Midbrain (tissue), 1 donor: Measurements from ENCODE around the gene XYLT1.

Source experiments
- DNase-seq: peaks from one replicate; lab custom pipeline; 2025; lab: John Stamatoyannopoulos, UW

XYLT1 gene

GRCh38 chr16:17257426-17258023 lies 213.2 kb downstream of the XYLT1 start:
- DNase-seq: no peak

GRCh38 chr16:17252701-17253100 lies 218.1 kb downstream of the XYLT1 start:
- no peak for DNase-seq

GRCh38 chr16:17252064-17252463 lies 218.7 kb downstream of the XYLT1 start:
- DNase-seq: no peak

DNA sequence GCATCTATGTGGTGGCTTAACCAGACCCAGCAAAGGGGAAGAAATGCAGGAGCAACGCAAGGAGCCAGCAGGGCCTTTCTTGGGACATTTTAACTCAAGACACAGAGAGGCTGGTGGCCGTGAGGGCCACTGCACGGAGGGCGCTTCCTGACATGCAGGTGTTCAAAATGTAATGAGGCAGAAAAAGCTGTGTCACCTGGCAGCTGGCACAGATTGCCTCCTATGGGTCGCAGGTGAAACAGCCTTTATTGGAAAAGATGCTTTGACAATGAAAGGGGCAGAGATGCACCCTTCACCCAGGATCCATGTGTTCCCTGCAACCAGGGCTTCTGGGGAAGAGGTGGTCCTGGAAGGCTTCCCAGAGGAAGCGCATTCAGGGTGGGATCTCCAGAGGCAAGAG lies 219.3 kb downstream of the XYLT1 start:
- DNase-seq: no peak

GRCh38 chr16:17246974-17247732 lies 223.6 kb downstream of the XYLT1 start:
- DNase-seq: no peak

DNA sequence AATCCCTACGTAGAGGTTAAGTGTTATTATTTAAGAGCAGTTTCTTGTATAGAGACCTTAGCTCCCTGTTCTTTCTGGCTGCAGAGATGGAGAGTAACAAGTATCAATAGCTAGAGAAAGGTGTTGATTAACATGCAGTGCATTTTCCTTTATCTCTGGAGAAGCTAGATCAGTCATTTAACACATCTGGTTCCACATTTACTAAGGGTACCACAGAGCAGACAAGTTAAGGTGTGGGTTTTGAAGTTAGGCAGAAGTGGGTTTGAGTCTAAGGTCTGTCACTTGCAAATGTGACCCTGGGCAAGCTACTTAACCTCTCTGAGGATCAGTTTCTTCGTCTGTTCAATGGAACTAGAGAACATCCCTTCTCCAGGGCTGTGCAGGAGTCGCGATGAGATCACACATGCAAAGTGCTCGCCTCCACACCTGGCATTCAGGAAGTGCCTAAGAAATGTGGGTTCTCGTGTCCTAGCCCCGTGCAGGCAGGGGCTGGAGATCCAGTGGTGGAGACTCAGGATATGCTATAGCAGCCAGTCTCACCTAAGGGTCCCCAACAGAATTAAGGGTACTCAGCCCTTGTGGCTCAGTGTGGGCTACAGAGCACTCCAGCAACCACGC lies 224.4 kb downstream of the XYLT1 start:
- no peak for DNase-seq

- no peak for DNase-seq
These were observed 225.0 kb downstream of the XYLT1 start for GRCh38 chr16:17245776-17246175.

- DNase-seq: no peak
These were observed 225.7 kb downstream of the XYLT1 start for GRCh38 chr16:17244872-17245551.

DNA sequence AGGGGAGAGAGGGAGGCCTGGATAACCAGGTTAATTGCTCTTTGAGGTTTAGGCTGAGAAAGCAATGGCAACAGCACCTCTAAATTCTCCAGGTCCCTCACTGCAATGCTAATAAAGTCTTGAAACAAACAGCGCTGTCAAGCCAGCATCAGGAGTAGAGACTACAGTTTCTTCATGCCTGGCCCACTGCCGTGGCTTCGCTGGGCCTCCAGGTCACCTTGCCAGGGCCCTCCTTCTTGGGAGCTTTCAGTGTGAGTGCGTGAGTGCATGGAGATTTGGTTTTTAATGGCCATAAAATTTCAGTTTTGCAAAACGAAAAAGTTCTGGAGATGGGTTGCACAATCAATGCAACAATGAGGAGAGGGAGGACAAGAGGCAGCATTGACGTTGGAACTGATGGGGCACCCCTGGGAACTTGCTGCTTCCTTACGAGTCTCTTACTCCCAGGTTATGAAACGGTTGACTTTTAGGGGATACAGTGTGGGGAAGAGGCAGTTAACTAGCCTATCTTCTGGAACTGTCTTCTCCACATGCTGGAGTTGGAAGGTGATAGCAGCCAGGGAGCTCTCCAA lies 229.4 kb downstream of the XYLT1 start:
- DNase-seq: no peak

DNA sequence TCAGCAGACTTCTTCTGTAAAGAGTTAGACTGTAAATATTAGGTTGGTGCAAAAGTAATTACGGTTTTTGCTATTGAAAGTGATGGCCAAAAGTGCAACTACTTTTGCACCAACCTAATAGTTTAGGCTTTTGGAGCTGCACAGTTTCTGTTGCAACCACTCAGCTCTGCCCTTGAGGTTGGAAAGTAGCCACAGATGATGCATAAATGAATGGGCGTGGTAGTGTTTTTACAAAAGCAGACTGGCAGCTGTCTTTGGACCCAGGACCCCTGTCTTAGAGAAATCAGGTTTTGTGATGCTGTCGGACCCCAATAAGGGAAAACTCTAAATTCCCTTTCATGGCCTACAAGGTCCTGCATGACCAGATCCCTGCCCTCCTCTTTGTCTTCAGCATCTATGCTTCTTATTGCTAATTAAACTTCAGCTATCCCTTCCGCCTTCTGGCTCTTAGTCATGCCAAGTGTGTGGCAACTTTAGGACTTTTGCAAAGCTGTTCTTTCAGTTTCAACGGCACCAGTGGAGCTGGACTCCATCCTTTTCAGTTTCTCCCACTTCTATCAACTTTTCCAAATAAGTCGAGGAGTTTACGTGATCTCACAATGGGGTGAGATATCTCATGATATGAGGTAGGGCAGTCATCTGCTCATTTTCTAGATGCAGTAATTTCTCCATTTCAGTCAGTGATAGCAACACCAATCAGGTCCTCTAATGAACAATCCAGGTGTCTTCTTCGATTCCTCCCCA lies 232.3 kb downstream of the XYLT1 start:
- no peak for DNase-seq

GRCh38 chr16:17237350-17237944 lies 233.3 kb downstream of the XYLT1 start:
- no peak for DNase-seq

DNA sequence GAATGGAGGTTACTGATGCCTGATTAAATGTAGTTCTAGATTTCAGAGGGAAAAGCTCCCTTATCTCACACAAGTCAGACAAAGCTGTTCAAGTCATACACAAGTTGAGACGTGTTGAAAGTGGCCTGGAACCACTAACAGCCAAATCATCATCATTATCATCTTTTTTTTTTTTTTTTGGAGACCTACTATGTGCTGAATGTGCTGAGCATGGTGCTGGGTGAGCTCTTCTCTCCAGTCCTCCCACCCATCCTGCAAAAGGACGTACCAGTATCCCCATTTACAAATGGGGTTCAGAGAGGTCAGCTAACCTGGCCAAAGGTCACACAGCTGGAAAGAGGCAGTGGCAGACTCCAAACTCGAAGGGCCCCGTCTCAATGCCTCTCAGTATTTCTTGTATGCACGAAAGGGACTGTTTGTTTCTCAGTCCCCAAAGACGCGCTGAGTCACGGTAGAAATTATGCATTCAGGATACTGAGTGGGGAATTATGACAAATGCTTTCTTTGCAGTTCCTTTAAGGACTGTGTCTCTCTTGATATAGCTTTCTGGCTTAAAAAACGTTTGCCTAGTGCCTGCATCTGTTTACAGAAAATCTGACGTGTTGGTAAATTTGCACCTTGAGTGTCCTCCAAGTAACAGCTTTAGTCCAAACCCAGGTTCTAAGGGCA lies 235.5 kb downstream of the XYLT1 start:
- DNase-seq: no peak

DNA sequence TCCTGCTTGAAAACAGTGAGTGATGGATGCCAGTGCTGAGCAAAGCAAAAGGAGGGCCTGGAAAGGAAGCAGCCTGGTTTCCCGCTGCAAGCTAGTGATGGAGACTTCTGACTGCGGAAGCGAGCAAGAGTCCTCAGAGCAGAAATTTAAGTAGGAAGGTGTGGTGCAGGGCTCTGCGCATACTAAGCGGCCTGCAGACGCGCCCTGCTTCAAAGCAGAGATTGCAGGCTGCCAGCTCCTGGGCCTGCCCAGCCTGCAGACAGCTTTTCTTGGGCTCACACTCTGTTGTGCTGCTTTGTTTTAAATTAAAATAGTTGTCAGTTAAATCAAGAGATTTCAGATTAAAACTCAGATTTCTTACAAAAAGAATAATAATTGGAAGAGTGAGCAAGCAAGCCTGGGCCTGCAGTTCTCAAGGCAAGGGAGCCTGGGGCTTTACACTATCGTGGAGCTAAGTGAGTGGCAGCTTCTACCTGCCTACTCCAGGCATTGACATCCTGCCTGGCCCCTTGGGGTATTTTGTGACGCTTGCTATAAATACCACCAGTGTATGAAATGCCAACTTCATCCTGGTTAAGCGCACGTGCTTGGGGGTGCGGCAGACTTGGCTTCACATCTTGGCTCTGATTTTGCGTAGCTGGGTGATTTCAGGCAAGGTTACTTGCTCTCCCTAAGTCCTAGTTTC lies 237.3 kb downstream of the XYLT1 start:
- DNase-seq: no peak

DNA sequence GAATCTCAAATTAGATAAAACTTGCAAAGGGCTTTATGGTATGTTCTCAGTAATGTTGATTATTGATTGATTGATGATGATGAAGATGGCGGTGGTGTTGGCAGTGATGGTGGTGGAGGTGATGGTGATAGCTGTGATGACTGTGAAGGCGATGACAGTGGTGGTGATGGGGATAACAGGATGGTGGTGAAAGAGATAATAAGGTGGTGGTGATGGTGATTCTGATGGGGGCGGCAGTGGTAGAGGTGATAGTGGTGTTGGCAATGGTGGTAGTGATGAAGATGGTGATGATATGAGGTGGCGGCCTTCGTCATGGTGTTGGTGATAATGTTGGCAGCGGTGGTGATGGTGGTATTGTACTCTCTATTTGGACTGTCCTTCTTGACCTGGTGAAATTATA lies 238.3 kb downstream of the XYLT1 start:
- DNase-seq: no peak

DNA sequence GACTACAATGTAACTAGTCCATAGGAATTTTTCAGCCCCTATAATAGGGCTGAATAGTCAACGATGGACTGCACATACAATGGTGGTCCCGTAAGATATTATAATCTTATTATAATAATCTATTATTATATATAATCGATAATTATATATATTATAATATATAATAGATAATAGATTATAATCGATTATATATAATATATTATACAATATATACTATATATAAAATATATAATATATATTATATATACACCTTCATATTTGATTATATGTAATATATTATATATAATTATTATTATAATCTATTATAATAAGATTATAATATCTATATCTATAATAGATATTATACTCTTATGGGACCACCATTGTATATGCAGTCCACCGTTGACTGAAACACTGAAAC lies 238.8 kb downstream of the XYLT1 start:
- DNase-seq: no peak

DNA sequence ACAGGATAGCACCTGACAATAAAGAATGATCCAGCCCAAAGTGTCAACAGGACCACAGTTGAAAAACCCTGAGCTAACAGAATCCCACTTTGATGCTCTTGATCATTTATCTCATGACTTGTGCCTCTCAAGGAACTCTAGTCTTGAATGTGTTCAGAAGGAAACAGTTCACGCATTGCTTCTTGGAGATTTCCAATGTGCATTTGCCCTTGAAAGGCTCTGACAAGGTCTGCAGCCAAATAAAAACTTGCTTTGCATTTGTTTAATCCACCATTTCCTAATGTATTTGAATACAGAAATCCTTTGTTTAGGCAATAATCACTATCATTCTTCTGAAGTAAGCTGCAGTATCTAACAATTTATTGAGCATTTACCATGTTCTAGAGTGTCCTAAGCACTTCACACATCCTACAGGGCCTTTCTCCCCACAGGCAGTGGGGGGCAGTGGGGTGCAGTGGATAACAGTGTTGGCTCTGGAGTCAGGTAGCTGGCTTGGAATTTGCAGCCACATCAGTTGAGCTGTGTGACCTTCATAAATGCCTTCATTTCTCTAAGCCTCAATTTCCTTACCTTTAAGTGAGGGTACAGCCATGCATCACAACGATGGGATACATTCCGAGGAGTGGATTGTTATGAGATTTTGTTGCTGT lies 239.7 kb downstream of the XYLT1 start:
- DNase-seq: no peak

DNA sequence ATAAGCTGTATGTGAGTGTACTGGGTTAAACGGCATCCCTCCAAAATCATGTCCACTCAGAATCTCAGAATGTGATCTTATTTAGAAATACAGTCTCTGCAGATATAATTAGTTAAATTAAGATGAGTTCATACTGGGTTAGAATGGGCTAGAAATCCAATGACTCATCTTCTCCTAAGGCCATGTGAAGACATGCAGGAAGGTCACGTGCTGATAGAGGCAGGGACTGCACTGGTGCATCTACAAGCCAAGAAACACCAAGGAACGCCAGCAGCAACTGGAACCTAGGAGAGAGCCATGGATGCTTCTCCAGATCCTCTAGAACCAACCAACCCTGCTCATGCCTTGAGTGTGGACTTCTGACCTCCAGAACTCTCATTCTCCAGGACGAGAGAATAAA lies 241.0 kb downstream of the XYLT1 start:
- no peak for DNase-seq

DNA sequence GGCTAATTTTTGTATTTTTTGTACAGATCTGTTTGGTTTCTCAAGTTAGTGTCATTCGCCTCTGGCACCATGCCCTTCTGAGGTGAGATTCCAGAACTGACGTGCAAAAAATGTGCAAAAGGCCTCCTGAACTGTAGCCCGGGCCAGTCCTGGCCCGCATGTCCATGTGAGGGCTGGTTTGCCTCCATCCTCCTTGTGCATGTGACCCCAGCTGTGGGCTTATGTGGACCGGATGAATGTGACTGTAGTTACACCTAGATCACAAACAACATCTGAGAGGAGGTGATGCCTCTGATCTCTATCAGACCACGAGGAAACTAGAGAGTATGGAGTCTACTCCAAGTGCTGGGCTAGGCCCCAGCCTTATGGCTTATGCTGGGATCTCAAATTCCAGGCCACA lies 241.6 kb downstream of the XYLT1 start:
- no peak for DNase-seq

GRCh38 chr16:17228708-17229055 lies 242.1 kb downstream of the XYLT1 start:
- no peak for DNase-seq
